Gastrocnemius medialis (tissue), 4 donors: ENCODE data around the gene PGF.

Experiments used
- POLR2A ChIP-seq, 2 donors: fragments of 450-650 bp; IDR thresholded peaks; one replicate each; pipeline ENCODE4 v1.6.1; 2017; ENCODE audit warnings: antibody characterized with exemption in 2 of 2, mild to moderate bottlenecking in 2 of 2, moderate library complexity in 2 of 2
- TF ChIP-seq, protein P1 (sequence below), 5 experiments: fragments of 450-650 bp in 3 of 5; fragments of 200-600 bp in 2 of 5; sonication (generic) in 2 of 5; IDR thresholded peaks in 4 of 5; conservative IDR thresholded peaks in 1 of 5; 1 replicate in 4 of 5; 2 replicates in 1 of 5; pipeline ENCODE4 v1.5.1; 2016 to 2019; ENCODE audit warnings: antibody characterized with exemption in 5 of 5, mild to moderate bottlenecking in 3 of 5, moderate library complexity in 3 of 5

DNA sequence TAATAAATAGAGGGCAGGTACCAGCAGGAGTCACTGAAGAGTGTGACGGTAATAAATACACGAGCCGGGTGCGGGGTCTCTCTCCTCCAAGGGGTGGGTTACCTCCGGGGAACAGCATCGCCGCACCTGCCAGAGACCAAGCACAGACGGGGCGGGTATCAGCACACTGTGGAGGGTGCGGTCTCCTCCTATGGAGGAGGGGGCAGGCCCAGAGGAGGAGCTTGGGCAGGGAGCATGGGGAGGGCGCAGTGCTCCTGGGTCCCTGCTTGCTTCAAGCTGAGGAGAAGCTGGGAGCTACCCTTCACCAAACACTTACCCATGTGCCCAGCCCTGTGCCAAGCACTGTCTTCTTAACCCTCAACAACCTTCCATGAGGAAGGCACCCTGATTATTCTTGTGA is 12.8 kb downstream of the PGF start:
- TF ChIP-seq, protein P1, sequence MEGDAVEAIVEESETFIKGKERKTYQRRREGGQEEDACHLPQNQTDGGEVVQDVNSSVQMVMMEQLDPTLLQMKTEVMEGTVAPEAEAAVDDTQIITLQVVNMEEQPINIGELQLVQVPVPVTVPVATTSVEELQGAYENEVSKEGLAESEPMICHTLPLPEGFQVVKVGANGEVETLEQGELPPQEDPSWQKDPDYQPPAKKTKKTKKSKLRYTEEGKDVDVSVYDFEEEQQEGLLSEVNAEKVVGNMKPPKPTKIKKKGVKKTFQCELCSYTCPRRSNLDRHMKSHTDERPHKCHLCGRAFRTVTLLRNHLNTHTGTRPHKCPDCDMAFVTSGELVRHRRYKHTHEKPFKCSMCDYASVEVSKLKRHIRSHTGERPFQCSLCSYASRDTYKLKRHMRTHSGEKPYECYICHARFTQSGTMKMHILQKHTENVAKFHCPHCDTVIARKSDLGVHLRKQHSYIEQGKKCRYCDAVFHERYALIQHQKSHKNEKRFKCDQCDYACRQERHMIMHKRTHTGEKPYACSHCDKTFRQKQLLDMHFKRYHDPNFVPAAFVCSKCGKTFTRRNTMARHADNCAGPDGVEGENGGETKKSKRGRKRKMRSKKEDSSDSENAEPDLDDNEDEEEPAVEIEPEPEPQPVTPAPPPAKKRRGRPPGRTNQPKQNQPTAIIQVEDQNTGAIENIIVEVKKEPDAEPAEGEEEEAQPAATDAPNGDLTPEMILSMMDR (IDR thresholded peaks at IDR 0.05 in 4 of 5, conservative IDR thresholded peaks at IDR 0.05 in 1 of 5): no peak
- no peak for TF ChIP-seq POLR2A (IDR thresholded peaks at IDR 0.05)
